Measurements from ENCODE around the gene SCLY. TPM values are rescaled to one million over a fixed set of nuclear protein-coding genes. Genes with fewer than 3 reads are reported as not detected.

SCLY gene, protein sequence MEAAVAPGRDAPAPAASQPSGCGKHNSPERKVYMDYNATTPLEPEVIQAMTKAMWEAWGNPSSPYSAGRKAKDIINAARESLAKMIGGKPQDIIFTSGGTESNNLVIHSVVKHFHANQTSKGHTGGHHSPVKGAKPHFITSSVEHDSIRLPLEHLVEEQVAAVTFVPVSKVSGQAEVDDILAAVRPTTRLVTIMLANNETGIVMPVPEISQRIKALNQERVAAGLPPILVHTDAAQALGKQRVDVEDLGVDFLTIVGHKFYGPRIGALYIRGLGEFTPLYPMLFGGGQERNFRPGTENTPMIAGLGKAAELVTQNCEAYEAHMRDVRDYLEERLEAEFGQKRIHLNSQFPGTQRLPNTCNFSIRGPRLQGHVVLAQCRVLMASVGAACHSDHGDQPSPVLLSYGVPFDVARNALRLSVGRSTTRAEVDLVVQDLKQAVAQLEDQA
- 11.3 and 19.4 TPM in 2 replicates for total RNA-seq

GRCh38 chr2:238060542-238061314 lies at the start of gene SCLY:
Gene SCLY, plus strand, starts transcription at chr2:238061001. Its CDS starts 54 bp downstream, at chr2:238061055.

GRCh38 chr2:238100049-238100820 lies 39.4 kb downstream of the SCLY start, which contains the start of gene ESPNL:
Gene ESPNL, plus strand, starts transcription at chr2:238100340. Its CDS starts 80 bp downstream, at chr2:238100420.

DNA sequence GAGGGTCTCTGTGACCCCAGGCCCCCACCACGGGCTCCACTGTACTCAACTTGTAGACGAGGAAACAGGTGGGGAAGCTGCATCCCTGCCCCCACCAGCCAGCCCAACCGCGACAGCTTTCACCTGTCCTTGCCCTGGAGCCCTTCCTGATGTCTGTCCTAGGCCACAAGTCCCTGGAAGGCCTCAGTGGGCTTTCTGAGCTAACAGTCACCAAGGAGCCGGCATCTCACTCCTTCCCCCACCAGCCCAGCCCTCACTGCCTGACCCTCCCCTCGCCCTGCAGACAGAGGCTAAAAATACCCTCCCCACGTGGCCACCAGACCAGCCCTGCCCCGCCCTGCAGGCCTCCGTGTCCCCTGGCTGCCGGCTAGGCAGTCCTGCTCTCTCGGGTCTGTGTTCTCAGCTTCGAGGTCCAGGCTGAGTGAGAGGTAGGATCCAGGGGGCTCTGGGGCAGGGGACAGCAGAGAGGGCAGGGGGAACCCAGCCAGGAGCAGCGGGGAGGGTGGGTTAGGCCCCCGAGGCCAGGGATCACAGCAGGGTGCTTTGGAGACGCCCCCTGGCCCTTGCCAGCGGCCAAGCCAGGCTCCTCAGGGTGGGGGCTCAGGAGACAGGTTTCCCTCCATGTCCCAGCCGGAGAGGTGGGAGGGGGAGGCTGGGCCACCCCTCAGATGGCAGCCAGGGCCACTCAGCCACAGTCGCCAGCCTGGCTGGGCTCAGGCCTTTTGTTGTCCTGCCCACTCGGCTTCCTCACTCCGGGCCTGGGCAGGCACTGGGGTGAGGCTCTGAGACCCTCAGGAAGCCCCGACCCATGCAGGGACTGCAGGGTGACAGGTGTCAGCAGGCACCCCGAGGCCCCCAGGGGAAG lies 77.8 kb downstream of the SCLY start, which contains the start of gene KLHL30:
KLHL30 (plus strand) TSS at position 338 of the 865 bp plus-strand sequence. CDS start 2,087 bp downstream, outside the sequence.

Other genes starting within 250 kb of the SCLY start
- 4.9 and 5.5 TPM in 2 replicates for gene RAMP1, start 201.4 kb upstream of the SCLY start, total RNA-seq
- 70.3 and 79.8 TPM in 2 replicates for gene UBE2F, start 94.0 kb upstream of the SCLY start, total RNA-seq
- gene ESPNL, start 39.3 kb downstream of the SCLY start, total RNA-seq: 0.48 TPM in 1 of 2 replicates, not detected in the other
- gene KLHL30, start 77.7 kb downstream of the SCLY start, total RNA-seq: 0.72 and 0.85 TPM in 2 replicates
- gene ERFE, start 98.0 kb downstream of the SCLY start, total RNA-seq: 2.3 and 6.7 TPM in 2 replicates
- gene ILKAP, start 142.7 kb downstream of the SCLY start, total RNA-seq: 14.3 and 21.0 TPM in 2 replicates
- gene HES6, start 179.0 kb downstream of the SCLY start, total RNA-seq: 8.9 and 26.6 TPM in 2 replicates
- gene PER2, start 227.6 kb downstream of the SCLY start, total RNA-seq: 1.7 and 9.6 TPM in 2 replicates